Measurements from ENCODE around the gene CCNDBP1.

The CCNDBP1 gene

GRCh38 chr15:43184407-43185124 lies 637 bp upstream of the CCNDBP1 start:
- H3K4me2 ChIP-seq (ENCODE audit: insufficient read depth, low read length): peak overlapping the region; percentile 81
- H3K9ac ChIP-seq (ENCODE audit: low read depth, low read length): peak overlapping the region; percentile 73
- H3K4me1 ChIP-seq (ENCODE audit: insufficient read depth, low read length): peaks cover 30% of the 10 kb centered on the region
- ATAC-seq (ENCODE audit: insufficient read depth, low read depth): no peak
- H3K27ac ChIP-seq (ENCODE audit: low read length): peak overlapping the region; percentile 78
- H3K79me2 ChIP-seq (ENCODE audit: insufficient read depth, low read length): peaks cover 17% of the 10 kb centered on the region
- no peaks in the 10 kb centered on the region for H3K9me3 ChIP-seq (ENCODE audit: insufficient read depth, low read length, severe bottlenecking)
- no peak for DNase-seq
- no peak for TF ChIP-seq CTCF (IDR thresholded peaks at IDR 0.05; ENCODE audit: borderline replicate concordance, extremely low read depth, low read length, poor library complexity, severe bottlenecking)
- no peak for TF ChIP-seq EZH2 (IDR thresholded peaks at IDR 0.05; ENCODE audit: borderline replicate concordance, low read depth, low read length, severe bottlenecking)
- no peaks in the 10 kb centered on the region for H4K20me1 ChIP-seq (ENCODE audit: insufficient read depth, low read length)
- peak overlapping the region; percentile 93 for H2AFZ ChIP-seq (ENCODE audit: low read depth, low read length)
- H3K4me3 ChIP-seq (ENCODE audit: low read depth in 1 of 2, low read length in 2 of 2): peak overlapping the region; percentile 77 to 92; a peak in 3 of 4 replicates
- H3K27me3 ChIP-seq (ENCODE audit: insufficient read depth, low read length, poor library complexity): no peaks in the 10 kb centered on the region
- H3K36me3 ChIP-seq (ENCODE audit: insufficient read depth, low read length): peaks cover 13% of the 10 kb centered on the region

GRCh38 chr15:43186003-43186353 lies 775 bp downstream of the CCNDBP1 start:
- Histone ChIP-seq H3K27me3 (ENCODE audit: insufficient read depth, low read length, poor library complexity) (no peaks in the 10 kb centered on the region), H3K27ac (ENCODE audit: low read length) (peak overlapping the region; percentile 78), H3K4me3 (ENCODE audit: low read depth in 1 of 2, low read length in 2 of 2) (peak overlapping the region; percentile 77 to 92), H3K36me3 (ENCODE audit: insufficient read depth, low read length) (peaks cover 23% of the 10 kb centered on the region), H3K9me3 (ENCODE audit: insufficient read depth, low read length, severe bottlenecking) (no peaks in the 10 kb centered on the region), H3K4me2 (ENCODE audit: insufficient read depth, low read length) (peak overlapping the region; percentile 81), H3K9ac (ENCODE audit: low read depth, low read length) (peak overlapping the region; percentile 73), H2AFZ (ENCODE audit: low read depth, low read length) (peak overlapping the region; percentile 93), H4K20me1 (ENCODE audit: insufficient read depth, low read length) (no peaks in the 10 kb centered on the region), H3K79me2 (ENCODE audit: insufficient read depth, low read length) (peaks cover 17% of the 10 kb centered on the region), H3K4me1 (ENCODE audit: insufficient read depth, low read length) (peaks cover 30% of the 10 kb centered on the region)
- TF ChIP-seq EZH2 (IDR thresholded peaks at IDR 0.05; ENCODE audit: borderline replicate concordance, low read depth, low read length, severe bottlenecking): no peak
- TF ChIP-seq CTCF (IDR thresholded peaks at IDR 0.05; ENCODE audit: borderline replicate concordance, extremely low read depth, low read length, poor library complexity, severe bottlenecking): no peak
- ATAC-seq (ENCODE audit: insufficient read depth, low read depth) (peak; percentile 24), DNase-seq (no peak)

- no peak for ATAC-seq (ENCODE audit: insufficient read depth, low read depth)
- Histone ChIP-seq H3K4me3 (ENCODE audit: low read depth in 1 of 2, low read length in 2 of 2) (no peak overlapping the region), H3K9ac (ENCODE audit: low read depth, low read length) (no peak overlapping the region), H3K27ac (ENCODE audit: low read length) (no peak overlapping the region), H3K27me3 (ENCODE audit: insufficient read depth, low read length, poor library complexity) (no peaks in the 10 kb centered on the region), H3K79me2 (ENCODE audit: insufficient read depth, low read length) (peaks cover 17% of the 10 kb centered on the region), H3K9me3 (ENCODE audit: insufficient read depth, low read length, severe bottlenecking) (no peaks in the 10 kb centered on the region), H3K4me2 (ENCODE audit: insufficient read depth, low read length) (peak overlapping the region; percentile 16), H3K36me3 (ENCODE audit: insufficient read depth, low read length) (peaks cover 40% of the 10 kb centered on the region), H3K4me1 (ENCODE audit: insufficient read depth, low read length) (peaks cover 30% of the 10 kb centered on the region), H4K20me1 (ENCODE audit: insufficient read depth, low read length) (no peaks in the 10 kb centered on the region), H2AFZ (ENCODE audit: low read depth, low read length) (no peak overlapping the region)
- peak; percentile 72 for TF ChIP-seq CTCF (IDR thresholded peaks at IDR 0.05; ENCODE audit: borderline replicate concordance, extremely low read depth, low read length, poor library complexity, severe bottlenecking)
- no peak for TF ChIP-seq EZH2 (IDR thresholded peaks at IDR 0.05; ENCODE audit: borderline replicate concordance, low read depth, low read length, severe bottlenecking)
- DNase-seq: no peak
Measured at GRCh38 chr15:43187544-43188155, 2.4 kb downstream of the CCNDBP1 start.

Data from DND-41 (cell line).